K562 (cell line): ENCODE data around the gene PMEPA1. TPM values are rescaled to one million over a fixed set of nuclear protein-coding genes. Genes with fewer than 3 reads are reported as not detected.

ENCODE experiments used
- ATAC-seq: fragments of 200-7000 bp; cut with Tn5 transposase; 3 replicates; pipeline ENCODE4 v1.9.1; 2020; ENCODE audit warnings: moderate library complexity
- BruUV-seq: library from RNA; stranded (reverse); fragments of 400-500 nt; replicated peaks from 2 replicates; lab custom pipeline; 2021; lab: Mats Ljungman, UMichigan
- CTCF ChIA-PET: fragments of 300-600 bp; formaldehyde crosslinking; extraction: SDS; loops from one replicate; lab custom pipeline; 2021; ENCODE audit warnings: low intra/inter-chr PET ratio; lab: Yijun Ruan, JAX
- POLR2A ChIA-PET: fragments of 300-600, 350-650 bp; sonication (Branson Sonifier 250); formaldehyde crosslinking; extraction: SDS; loops from one replicate; lab custom pipeline; 2021; ENCODE audit warnings: antibody characterized with exemption, inconsistent platforms; lab: Yijun Ruan, JAX
- DNase-seq, 4 experiments: peaks; one replicate each; pipeline versions ENCODE4 v3.0.0 to v3.0.0-alpha.2; 2011 to 2018; ENCODE audit warnings: low spot score in 3 of 4, mixed read lengths in 3 of 4; ENCODE audit errors: extremely low read depth in 1 of 4
- FAIRE-seq: peaks from 2 replicates; lab custom pipeline; 2011; peaks lifted over from hg19 to GRCh38; lab: Jason Lieb, UNC
- H2AFZ ChIP-seq: 2 replicates; pipeline ENCODE4 v1.6.0; 2011; ENCODE audit warnings: low read depth, low read length, control low read depth, inconsistent platforms
- H3K27ac ChIP-seq: fragments of 200-600 bp; 3 replicates; pipeline ENCODE4 v1.8.0; 2011; ENCODE audit warnings: low read depth, mild to moderate bottlenecking, control low read depth, inconsistent platforms, low read length, moderate library complexity, mixed read lengths; ENCODE audit errors: extremely low read depth
- H3K27me3 ChIP-seq, 2 experiments: fragments of 300-600 bp in 1 of 2; 2 replicates in 1 of 2; 3 replicates in 1 of 2; pipeline versions ENCODE4 v1.6.0 to v1.8.0; 2011; ENCODE audit warnings: inconsistent platforms in 2 of 2, low read length in 2 of 2, mild to moderate bottlenecking in 1 of 2, mixed read lengths in 1 of 2, moderate library complexity in 1 of 2; ENCODE audit not compliant: control insufficient read depth in 2 of 2, insufficient read depth in 2 of 2
- H3K36me3 ChIP-seq: fragments of 300-600 bp; 3 replicates; pipeline ENCODE4 v1.8.0; 2011; ENCODE audit warnings: mild to moderate bottlenecking, low read length, inconsistent platforms; ENCODE audit not compliant: control insufficient read depth, insufficient read depth
- H3K4me1 ChIP-seq, 2 experiments: fragments of 200-600 bp in 1 of 2; replicated peaks in 1 of 2; 2 replicates in 1 of 2; 3 replicates in 1 of 2; pipeline versions ENCODE4 v1.5.1 to v1.8.0; 2011; ENCODE audit warnings: inconsistent platforms in 2 of 2, low read length in 2 of 2, mild to moderate bottlenecking in 1 of 2, mixed read lengths in 1 of 2, moderate library complexity in 1 of 2; ENCODE audit not compliant: control insufficient read depth in 2 of 2, insufficient read depth in 2 of 2
- H3K4me2 ChIP-seq: 2 replicates; pipeline ENCODE4 v1.6.1; 2011; ENCODE audit warnings: low read length, control low read depth, inconsistent platforms, mixed read lengths; ENCODE audit not compliant: insufficient read depth
- H3K4me3 ChIP-seq: fragments of 200-600 bp; sonication (generic), shearing (Covaris generic); 2 replicates; pipeline ENCODE4 v1.5.1; 2016; ENCODE audit warnings: control low read depth, inconsistent platforms
- H3K79me2 ChIP-seq: fragments of 200-600 bp; 3 replicates; pipeline ENCODE4 v1.8.0; 2011; ENCODE audit warnings: low read length, inconsistent platforms; ENCODE audit not compliant: control insufficient read depth, insufficient read depth
- H3K9ac ChIP-seq, 2 experiments: 2 replicates each; pipeline versions ENCODE4 v1.6.0 to v1.6.1; 2011; ENCODE audit warnings: low read depth in 2 of 2, low read length in 2 of 2, control low read depth in 1 of 2, inconsistent platforms in 1 of 2, mild to moderate bottlenecking in 1 of 2, mixed read lengths in 1 of 2; ENCODE audit not compliant: insufficient read depth in 1 of 2
- H3K9me1 ChIP-seq: one replicate; pipeline ENCODE4 v1.6.0; 2011; ENCODE audit warnings: inconsistent platforms, mild to moderate bottlenecking, low read length, moderate library complexity; ENCODE audit not compliant: control insufficient read depth, insufficient read depth
- H3K9me3 ChIP-seq: replicated peaks from 2 replicates; pipeline ENCODE4 v1.5.1; 2011; ENCODE audit warnings: low read depth, low read length, inconsistent platforms; ENCODE audit not compliant: control insufficient read depth, insufficient read depth
- H4K20me1 ChIP-seq: replicated peaks from 2 replicates; pipeline ENCODE4 v1.6.1; 2011; ENCODE audit warnings: low read length, inconsistent platforms, mixed read lengths; ENCODE audit not compliant: control insufficient read depth, insufficient read depth
- HDAC1 ChIP-seq, 2 experiments: fragments of 450-650 bp; IDR thresholded peaks; 2 replicates each; pipeline ENCODE4 v1.6.1; 2016 to 2017; ENCODE audit warnings: inconsistent platforms in 1 of 2, mild to moderate bottlenecking in 1 of 2, moderate library complexity in 1 of 2
- KLF16 ChIP-seq: IDR thresholded peaks from 2 replicates; pipeline ENCODE4 v1.6.1; 2016; ENCODE audit warnings: antibody characterized with exemption
- MXI1 ChIP-seq: IDR thresholded peaks from 2 replicates; pipeline ENCODE4 v1.6.1; 2011; ENCODE audit warnings: low read depth, mild to moderate bottlenecking, improper control_type of control experiment, low read length
- RBM25 ChIP-seq: fragments of 200-400 bp; formaldehyde crosslinking; IDR thresholded peaks from 2 replicates; pipeline ENCODE4 v1.6.1; 2018; ENCODE audit warnings: low read length, low read depth, moderate library complexity; ENCODE audit not compliant: severe bottlenecking
- RCOR1 ChIP-seq, 2 experiments: IDR thresholded peaks; 2 replicates each; pipeline ENCODE4 v1.6.1; 2012; ENCODE audit warnings: low read depth in 2 of 2, low read length in 2 of 2, borderline replicate concordance in 1 of 2, improper control_type of control experiment in 1 of 2
- TCF7L2 ChIP-seq: fragments of 150-350 bp; IDR thresholded peaks from 2 replicates; pipeline ENCODE4 v1.6.1; 2016; ENCODE audit warnings: low read depth, mild to moderate bottlenecking, low read length, moderate library complexity
- ZBTB34 ChIP-seq: fragments of 250-450 bp; sonication (Bioruptor Pico); IDR thresholded peaks from 2 replicates; pipeline ENCODE4 v1.8.0; 2021; ENCODE audit warnings: mild to moderate bottlenecking, moderate library complexity
- ZNF239 ChIP-seq: fragments of 250-450 bp; sonication (Bioruptor Pico); IDR thresholded peaks from 2 replicates; pipeline ENCODE4 v1.4.0; 2020; ENCODE audit warnings: mild to moderate bottlenecking
- WGBS: fragments of 100-300 bp; shearing (Covaris generic); methylation state at CpG from one replicate; pipeline ENCODE4 v1.1.6; 2016; ENCODE audit warnings: low coverage, mixed read lengths; ENCODE audit not compliant: insufficient coverage; ENCODE audit errors: missing lambda C conversion rate; 5-methylcytosine and 5-hydroxymethylcytosine counted together
- in situ Hi-C: fragments of 300-500 bp; cut with MboI; formaldehyde crosslinking; loops from 4 replicates; pipeline ENCODE4 v1.15.0; 2018; ENCODE audit warnings: inconsistent platforms, mixed read lengths
- intact Hi-C: fragments of 100-400 bp; cut with micrococcal nuclease; formaldehyde crosslinking; loops from 2 replicates; pipeline ENCODE4 v1.14.2; 2022
- polyA plus RNA-seq, 8 experiments: library from polyadenylated mRNA; depleted of rRNA in 4 of 8; stranded (reverse) in 5 of 8; unstranded in 3 of 8; fragments of >200 nt; fragmentation: Nextera tagmentation in 2 of 8; fragmentation: Illumina TruSeq in 1 of 8; extraction: Ambion mirVana in 2 of 8; extraction: Trizol in 1 of 8; gene quantifications; 2 replicates each; pipeline versions ENCODE4 v1.2.1 to v1.2.3, GENCODE V29; 2011 to 2014; ENCODE audit warnings: inconsistent platforms in 1 of 8, missing spikeins in 1 of 8
- total RNA-seq, 7 experiments: library from RNA; depleted of rRNA in 6 of 7; stranded (reverse); fragments of >200 nt in 6 of 7; fragmentation: Illumina TruSeq in 2 of 7; extraction: Trizol in 2 of 7; gene quantifications; 2 replicates each; pipeline versions ENCODE4 v1.2.1 to v1.2.3, GENCODE V29; 2011 to 2021; ENCODE audit warnings: low replicate concordance in 1 of 7
- TF ChIP-seq, protein P1 (sequence below): IDR thresholded peaks from 2 replicates; pipeline ENCODE4 v1.6.1; 2014; ENCODE audit warnings: antibody characterized with exemption

PMEPA1 gene
- total and polyA plus RNA-seq, 9 of the 15 experiments (the other 6 are each of a cell fraction or from before 2014, with no cell fraction given): 0.16 TPM; not detected in 8

- intact Hi-C loops: no loop called here
- Histone ChIP-seq H3K9me1 (no peaks in the 10 kb centered on the region), H3K9ac (no peak overlapping the region), H2AFZ (no peak overlapping the region), H3K79me2 (no peaks in the 10 kb centered on the region), H3K9me3 (no peaks in the 10 kb centered on the region), H3K27ac (no peak overlapping the region), H4K20me1 (peaks cover 12% of the 10 kb centered on the region), H3K36me3 (no peaks in the 10 kb centered on the region), H3K27me3 (peaks cover 21 to 59% of the 10 kb centered on the region in 2 experiments), H3K4me1 (peaks cover 0 to 16% of the 10 kb centered on the region in 2 experiments; a peak in 2 of 5 replicates), H3K4me2 (no peak overlapping the region), H3K4me3 (no peak overlapping the region)
- in situ Hi-C loops: no loop called here
- FAIRE-seq (no peak), ATAC-seq (no peak), DNase-seq (no peak)
- no TSS peak for BruUV-seq
- no peak for TF ChIP-seq TCF7L2
- TF ChIP-seq HDAC1 (IDR thresholded peaks at IDR 0.05): no peak
- TF ChIP-seq RBM25: peak; percentile 7
- TF ChIP-seq ZNF239: no peak
- ChIA-PET CTCF (no interaction called here), POLR2A (interaction anchor here (0.6 kb wide), 3 partner anchors 221 to 1077 kb away, joined by 3 to 4 read pairs (median 3); no protein-coding TSS in a partner anchor)
- 5% methylated on average over 17 of the region's 23 CpGs for WGBS
Measured at GRCh38 chr20:57714409-57715267, 4.8 kb upstream of the PMEPA1 start.

DNA sequence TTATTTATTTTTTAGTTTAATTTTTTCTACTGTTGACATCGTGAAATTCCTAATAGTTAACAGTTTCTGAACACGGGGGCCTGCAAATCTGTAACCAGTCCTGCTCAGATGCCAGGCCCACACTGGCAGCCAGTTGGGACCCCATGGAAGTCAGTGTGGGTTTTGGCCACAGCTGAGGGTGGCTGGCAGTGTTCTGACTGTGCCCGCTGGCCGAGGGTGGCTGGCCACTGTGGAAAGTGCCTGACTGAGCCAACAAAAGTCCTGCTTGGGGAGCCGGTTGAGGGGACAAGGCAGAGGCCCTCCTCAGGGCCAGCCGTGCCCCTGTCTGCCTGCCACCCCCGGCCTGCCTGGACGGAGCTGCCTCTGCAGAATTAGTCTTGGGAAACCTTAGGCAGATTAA, 4.1 kb upstream of the PMEPA1 start:
- Histone ChIP-seq H3K27ac (no peak overlapping the region), H3K4me2 (no peak overlapping the region), H3K4me3 (no peak overlapping the region), H3K27me3 (peaks cover 21 to 60% of the 10 kb centered on the region in 2 experiments), H3K9ac (no peak overlapping the region), H3K9me1 (no peaks in the 10 kb centered on the region), H3K36me3 (no peaks in the 10 kb centered on the region), H4K20me1 (peaks cover 12% of the 10 kb centered on the region), H3K9me3 (no peaks in the 10 kb centered on the region), H2AFZ (no peak overlapping the region), H3K4me1 (peaks cover 0 to 22% of the 10 kb centered on the region in 2 experiments; a peak in 2 of 5 replicates), H3K79me2 (no peaks in the 10 kb centered on the region)
- no TSS peak for BruUV-seq
- ChIA-PET POLR2A (interaction anchor here (0.6 kb wide), 2 partner anchors 221 to 493 kb away, joined by 3 read pairs; no protein-coding TSS in a partner anchor), CTCF (no interaction called here)
- ATAC-seq (no peak), DNase-seq (no peak), FAIRE-seq (no peak)
- intact Hi-C loops: no loop called here
- WGBS: 0% methylated on average over 8 of the region's 8 CpGs
- in situ Hi-C loops: no loop called here
- no peak for TF ChIP-seq MXI1
- TF ChIP-seq ZBTB34 (CRISPR knock-in tag): no peak
- TF ChIP-seq, protein P1, sequence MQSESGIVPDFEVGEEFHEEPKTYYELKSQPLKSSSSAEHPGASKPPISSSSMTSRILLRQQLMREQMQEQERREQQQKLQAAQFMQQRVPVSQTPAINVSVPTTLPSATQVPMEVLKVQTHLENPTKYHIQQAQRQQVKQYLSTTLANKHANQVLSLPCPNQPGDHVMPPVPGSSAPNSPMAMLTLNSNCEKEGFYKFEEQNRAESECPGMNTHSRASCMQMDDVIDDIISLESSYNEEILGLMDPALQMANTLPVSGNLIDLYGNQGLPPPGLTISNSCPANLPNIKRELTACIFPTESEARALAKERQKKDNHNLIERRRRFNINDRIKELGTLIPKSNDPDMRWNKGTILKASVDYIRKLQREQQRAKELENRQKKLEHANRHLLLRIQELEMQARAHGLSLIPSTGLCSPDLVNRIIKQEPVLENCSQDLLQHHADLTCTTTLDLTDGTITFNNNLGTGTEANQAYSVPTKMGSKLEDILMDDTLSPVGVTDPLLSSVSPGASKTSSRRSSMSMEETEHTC: no peak
- TF ChIP-seq KLF16: no peak
- TF ChIP-seq RCOR1 (IDR thresholded peaks at IDR 0.05; ENCODE audit: borderline replicate concordance in 1 of 2, low read depth in 2 of 2, low read length in 2 of 2): no peak
